GM12878 (cell line): Measurements from ENCODE around the gene HES7. TPM values are rescaled to one million over a fixed set of nuclear protein-coding genes. Genes with fewer than 3 reads are reported as not detected.

Experiments
- BACH1 ChIP-seq: fragments of 450-650 bp; IDR thresholded peaks from 2 replicates; pipeline ENCODE4 v1.6.1; 2017; ENCODE audit warnings: mild to moderate bottlenecking, borderline replicate concordance
- CEBPB ChIP-seq, 2 experiments: fragments of 150-350 bp in 1 of 2; IDR thresholded peaks; 2 replicates each; pipeline ENCODE4 v1.6.1; 2012 to 2014; ENCODE audit warnings: low read depth in 2 of 2, low read length in 2 of 2, borderline replicate concordance in 1 of 2, inconsistent platforms in 1 of 2
- CHD2 ChIP-seq: IDR thresholded peaks from 2 replicates; pipeline ENCODE4 v1.6.1; 2011; ENCODE audit warnings: low read depth, low read length, improper control_type of control experiment, borderline replicate concordance
- IKZF1 ChIP-seq: fragments of 450-650 bp; conservative IDR thresholded peaks from 2 replicates; pipeline ENCODE4 v1.6.1; 2017; ENCODE audit warnings: antibody characterized with exemption, mild to moderate bottlenecking
- KDM1A ChIP-seq: fragments of 200-600 bp; sonication (generic); IDR thresholded peaks from 2 replicates; pipeline ENCODE4 v1.6.1; 2016; ENCODE audit warnings: borderline replicate concordance
- MEF2B ChIP-seq: fragments of 450-650 bp; IDR thresholded peaks from 2 replicates; pipeline ENCODE4 v1.6.1; 2018; ENCODE audit warnings: mild to moderate bottlenecking, moderate library complexity; ENCODE audit not compliant: partially characterized antibody, poor library complexity, severe bottlenecking
- MTA2 ChIP-seq: fragments of 450-650 bp; IDR thresholded peaks from 2 replicates; pipeline ENCODE4 v1.6.1; 2016; ENCODE audit warnings: low read depth, mild to moderate bottlenecking, moderate library complexity
- NR2F1 ChIP-seq: fragments of 450-650 bp; conservative IDR thresholded peaks from 2 replicates; pipeline ENCODE4 v1.6.1; 2017; ENCODE audit warnings: mild to moderate bottlenecking
- POLR2AphosphoS2 ChIP-seq: IDR thresholded peaks from 2 replicates; pipeline ENCODE4 v1.6.1; 2011; ENCODE audit warnings: low read depth, mild to moderate bottlenecking, low read length, improper control_type of control experiment, moderate library complexity
- REST ChIP-seq: IDR thresholded peaks from 2 replicates; pipeline ENCODE4 v1.6.1; 2012; ENCODE audit warnings: mild to moderate bottlenecking, low read depth, low read length
- SIN3A ChIP-seq: IDR thresholded peaks from 2 replicates; pipeline ENCODE4 v1.6.1; 2012; ENCODE audit warnings: low read depth, low read length, improper control_type of control experiment
- SMARCA5 ChIP-seq: fragments of 450-650 bp; IDR thresholded peaks from 2 replicates; pipeline ENCODE4 v1.6.1; 2017; ENCODE audit warnings: mild to moderate bottlenecking
- YBX1 ChIP-seq: fragments of 450-650 bp; IDR thresholded peaks from 2 replicates; pipeline ENCODE4 v1.6.1; 2016; ENCODE audit warnings: antibody characterized with exemption
- ZNF274 ChIP-seq: IDR thresholded peaks from one replicate; pipeline ENCODE4 v1.8.0; 2011; ENCODE audit not compliant: insufficient read length, insufficient read depth
- ZSCAN29 ChIP-seq: fragments of 450-650 bp; IDR thresholded peaks from 2 replicates; pipeline ENCODE4 v1.6.1; 2017; ENCODE audit warnings: mild to moderate bottlenecking, moderate library complexity
- polyA plus RNA-seq, 11 experiments: library from polyadenylated mRNA; depleted of rRNA in 4 of 11; unstranded in 6 of 11; stranded (reverse) in 5 of 11; fragments of >200 nt; fragmentation: Nextera tagmentation in 4 of 11; fragmentation: Illumina TruSeq in 1 of 11; extraction: Ambion mirVana in 4 of 11; extraction: Trizol in 1 of 11; gene quantifications; 1 replicate in 1 of 11; 2 replicates in 10 of 11; pipeline versions ENCODE4 v1.2.1 to v1.2.3, GENCODE V29; 2011 to 2016; ENCODE audit warnings: inconsistent platforms in 2 of 11, missing spikeins in 2 of 11, low read depth in 1 of 11
- total RNA-seq, 4 experiments: library from RNA; depleted of rRNA in 3 of 4; stranded (reverse); fragments of >200 nt in 3 of 4; fragmentation: Illumina TruSeq in 1 of 4; extraction: Trizol in 1 of 4; gene quantifications; 2 replicates each; pipeline versions ENCODE4 v1.2.1 to v1.2.3, GENCODE V29; 2013 to 2021
- TF ChIP-seq, protein P1 (sequence below): fragments of 450-650 bp; formaldehyde crosslinking; IDR thresholded peaks from 2 replicates; pipeline ENCODE4 v1.5.0; 2022; ENCODE audit warnings: mild to moderate bottlenecking, missing genetic modification characterization

The HES7 gene
- total and polyA plus RNA-seq, 10 of the 15 experiments (the other 5 are each of a cell fraction or from before 2014, with no cell fraction given) = 0.07 to 1.3 (median 0.63) TPM; not detected in 4

GRCh38 chr17:8091033-8091687 lies 32.7 kb downstream of the HES7 start (continued):
- TF ChIP-seq ZSCAN29 (no peak), CEBPB (IDR thresholded peaks at IDR 0.05; ENCODE audit: borderline replicate concordance in 1 of 2, low read depth in 2 of 2, low read length in 2 of 2) (no peak), MTA2 (peak; percentile 35; the same call in 1 of the 2 replicates), NR2F1 (peak; percentile 64), REST (no peak), YBX1 (no peak), KDM1A (no peak), POLR2AphosphoS2 (no peak), BACH1 (no peak), MEF2B (peak; percentile 92), IKZF1 (peak; percentile 81), SIN3A (no peak), CHD2 (no peak), SMARCA5 (0 out of 2 replicates have a peak, but pooled peaks have one; percentile 22), ZNF274 (no peak)
- TF ChIP-seq, protein P1, sequence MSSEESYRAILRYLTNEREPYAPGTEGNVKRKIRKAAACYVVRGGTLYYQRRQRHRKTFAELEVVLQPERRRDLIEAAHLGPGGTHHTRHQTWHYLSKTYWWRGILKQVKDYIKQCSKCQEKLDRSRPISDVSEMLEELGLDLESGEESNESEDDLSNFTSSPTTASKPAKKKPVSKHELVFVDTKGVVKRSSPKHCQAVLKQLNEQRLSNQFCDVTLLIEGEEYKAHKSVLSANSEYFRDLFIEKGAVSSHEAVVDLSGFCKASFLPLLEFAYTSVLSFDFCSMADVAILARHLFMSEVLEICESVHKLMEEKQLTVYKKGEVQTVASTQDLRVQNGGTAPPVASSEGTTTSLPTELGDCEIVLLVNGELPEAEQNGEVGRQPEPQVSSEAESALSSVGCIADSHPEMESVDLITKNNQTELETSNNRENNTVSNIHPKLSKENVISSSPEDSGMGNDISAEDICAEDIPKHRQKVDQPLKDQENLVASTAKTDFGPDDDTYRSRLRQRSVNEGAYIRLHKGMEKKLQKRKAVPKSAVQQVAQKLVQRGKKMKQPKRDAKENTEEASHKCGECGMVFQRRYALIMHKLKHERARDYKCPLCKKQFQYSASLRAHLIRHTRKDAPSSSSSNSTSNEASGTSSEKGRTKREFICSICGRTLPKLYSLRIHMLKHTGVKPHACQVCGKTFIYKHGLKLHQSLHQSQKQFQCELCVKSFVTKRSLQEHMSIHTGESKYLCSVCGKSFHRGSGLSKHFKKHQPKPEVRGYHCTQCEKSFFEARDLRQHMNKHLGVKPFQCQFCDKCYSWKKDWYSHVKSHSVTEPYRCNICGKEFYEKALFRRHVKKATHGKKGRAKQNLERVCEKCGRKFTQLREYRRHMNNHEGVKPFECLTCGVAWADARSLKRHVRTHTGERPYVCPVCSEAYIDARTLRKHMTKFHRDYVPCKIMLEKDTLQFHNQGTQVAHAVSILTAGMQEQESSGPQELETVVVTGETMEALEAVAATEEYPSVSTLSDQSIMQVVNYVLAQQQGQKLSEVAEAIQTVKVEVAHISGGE = no peak
